Neuronal stem cell (in vitro differentiated cells): ENCODE data around the gene PYHIN1.

Experiments
- DNase-seq: peaks from one replicate; pipeline ENCODE4 v3.0.0-alpha.2; 2013; ENCODE audit warnings: low spot score
- H2AFZ ChIP-seq: one replicate; pipeline ENCODE4 v1.6.1; 2013; ENCODE audit warnings: mild to moderate bottlenecking, low read length, inconsistent platforms
- H2AK5ac ChIP-seq: 2 replicates; pipeline ENCODE4 v1.6.1; 2013; ENCODE audit warnings: low read depth, mild to moderate bottlenecking, inconsistent platforms, low read length, moderate library complexity, mixed read lengths
- H2BK120ac ChIP-seq: 2 replicates; pipeline ENCODE4 v1.6.1; 2013; ENCODE audit warnings: low read depth, mild to moderate bottlenecking, inconsistent platforms, low read length, moderate library complexity, mixed read lengths
- H2BK12ac ChIP-seq: one replicate; pipeline ENCODE4 v1.6.1; 2013; ENCODE audit warnings: low read length, inconsistent platforms
- H2BK15ac ChIP-seq: 2 replicates; pipeline ENCODE4 v1.6.1; 2013; ENCODE audit warnings: mild to moderate bottlenecking, low read length, inconsistent platforms, mixed read lengths
- H2BK5ac ChIP-seq: one replicate; pipeline ENCODE4 v1.6.1; 2013; ENCODE audit warnings: inconsistent platforms, mild to moderate bottlenecking, low read length, moderate library complexity
- H3K14ac ChIP-seq: one replicate; pipeline ENCODE4 v1.6.1; 2013; ENCODE audit warnings: low read length, inconsistent platforms
- H3K18ac ChIP-seq: 2 replicates; pipeline ENCODE4 v1.6.1; 2013; ENCODE audit warnings: low read length, inconsistent platforms
- H3K23ac ChIP-seq: 2 replicates; pipeline ENCODE4 v1.6.1; 2013; ENCODE audit warnings: low read depth, mild to moderate bottlenecking, mixed read lengths, low read length, inconsistent platforms; ENCODE audit not compliant: poor library complexity
- H3K27ac ChIP-seq: replicated peaks from 3 replicates; pipeline ENCODE4 v1.5.1; 2013; ENCODE audit warnings: low read length, inconsistent platforms
- H3K27me3 ChIP-seq, 3 experiments: 2 replicates each; pipeline ENCODE4 v1.6.1; 2013; ENCODE audit warnings: low read length in 3 of 3, mild to moderate bottlenecking in 2 of 3, inconsistent platforms in 1 of 3, low read depth in 1 of 3, mixed read lengths in 1 of 3, moderate library complexity in 1 of 3; ENCODE audit not compliant: control insufficient read depth in 3 of 3, insufficient read depth in 3 of 3
- H3K36me3 ChIP-seq, 2 donors: replicated peaks in 1 of 2; 2 replicates each; pipeline ENCODE4 v1.6.1; 2013; ENCODE audit warnings: low read length in 2 of 2; ENCODE audit not compliant: control insufficient read depth in 2 of 2, insufficient read depth in 2 of 2
- H3K4ac ChIP-seq: 2 replicates; pipeline ENCODE4 v1.6.1; 2013; ENCODE audit warnings: inconsistent platforms, mild to moderate bottlenecking, low read length, moderate library complexity
- H3K4me1 ChIP-seq, 2 donors: 1 replicate in 1 of 2; 2 replicates in 1 of 2; pipeline ENCODE4 v1.6.1; 2013; ENCODE audit warnings: low read length in 2 of 2, low read depth in 1 of 2; ENCODE audit not compliant: control insufficient read depth in 2 of 2, insufficient read depth in 1 of 2
- H3K4me2 ChIP-seq: one replicate; pipeline ENCODE4 v1.6.1; 2013; ENCODE audit warnings: mild to moderate bottlenecking, low read length, inconsistent platforms; ENCODE audit not compliant: insufficient read depth, poor library complexity, severe bottlenecking
- H3K4me3 ChIP-seq, 2 donors: 2 replicates each; pipeline ENCODE4 v1.5.1; 2013; ENCODE audit warnings: low read length in 2 of 2, mild to moderate bottlenecking in 2 of 2, inconsistent platforms in 1 of 2, moderate library complexity in 1 of 2
- H3K79me1 ChIP-seq: one replicate; pipeline ENCODE4 v1.6.1; 2013; ENCODE audit warnings: low read depth, mild to moderate bottlenecking, inconsistent platforms, low read length, moderate library complexity
- H3K9ac ChIP-seq: one replicate; pipeline ENCODE4 v1.6.1; 2013; ENCODE audit warnings: mild to moderate bottlenecking, low read depth, low read length, inconsistent platforms; ENCODE audit not compliant: poor library complexity
- H3K9me3 ChIP-seq, 2 donors: replicated peaks in 1 of 2; 2 replicates each; pipeline versions ENCODE3 to v1.6.1; 2013; ENCODE audit warnings: low read length in 2 of 2, mild to moderate bottlenecking in 2 of 2, inconsistent platforms in 1 of 2, low read depth in 1 of 2, mixed read lengths in 1 of 2, moderate library complexity in 1 of 2; ENCODE audit not compliant: control insufficient read depth in 2 of 2, insufficient read depth in 1 of 2
- H4K8ac ChIP-seq: one replicate; pipeline ENCODE4 v1.6.1; 2013; ENCODE audit warnings: low read depth, mild to moderate bottlenecking, inconsistent platforms, low read length, moderate library complexity
- H4K91ac ChIP-seq: one replicate; pipeline ENCODE4 v1.6.1; 2013; ENCODE audit warnings: low read length, low read depth, mild to moderate bottlenecking, inconsistent platforms; ENCODE audit not compliant: poor library complexity
- WGBS, 2 donors: extraction: QIAGEN DNeasy Blood & Tissue Kit; methylation state at CpG; one replicate each; pipeline ENCODE4 v1.1.7; 2013; ENCODE audit warnings: missing lambda C conversion rate in 2 of 2, mixed read lengths in 1 of 2; ENCODE audit not compliant: insufficient read length in 2 of 2, insufficient replicate concordance in 1 of 2; ENCODE audit errors: extremely low coverage in 2 of 2; 5-methylcytosine and 5-hydroxymethylcytosine counted together

The PYHIN1 gene

DNA sequence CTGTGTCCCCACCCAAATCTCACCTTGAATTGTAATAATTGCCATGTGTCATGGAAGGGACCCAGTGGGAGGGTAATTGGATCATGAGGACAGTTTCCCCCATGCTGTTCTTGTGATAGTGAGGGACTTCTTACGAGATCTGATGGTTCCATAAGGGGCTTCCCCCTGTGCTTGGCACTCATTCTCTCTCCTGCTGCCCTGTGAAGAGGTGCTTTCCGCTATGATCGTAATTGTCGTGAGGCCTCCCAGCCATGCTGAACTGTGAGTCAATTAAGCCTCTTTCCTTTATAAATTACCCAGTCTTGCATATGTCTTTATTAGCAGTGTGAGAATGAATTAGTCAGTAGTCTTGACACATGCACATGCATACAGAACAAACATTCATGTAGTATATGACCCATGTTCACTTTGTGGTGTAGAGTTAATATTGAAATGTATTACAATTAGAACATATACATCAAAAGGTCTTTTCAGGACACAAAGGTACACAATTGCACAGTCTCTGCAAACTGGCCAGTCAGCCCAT, 61.5 kb downstream of the PYHIN1 start:
- no peak for DNase-seq
- Histone ChIP-seq H3K79me1 (no peaks in the 10 kb centered on the region), H3K4me1 (no peaks in the 10 kb centered on the region), H3K36me3 (no peaks in the 10 kb centered on the region), H3K23ac (no peak overlapping the region), H2BK12ac (no peak overlapping the region), H2BK15ac (no peak overlapping the region), H2AK5ac (no peak overlapping the region), H2AFZ (no peak overlapping the region), H3K4me3 (no peak overlapping the region), H4K91ac (no peak overlapping the region), H3K27ac (no peak overlapping the region), H4K8ac (no peak overlapping the region), H3K27me3 (no peaks in the 10 kb centered on the region), H3K4me2 (no peak overlapping the region), H2BK5ac (no peak overlapping the region), H3K18ac (no peak overlapping the region), H3K4ac (no peak overlapping the region), H3K9ac (no peak overlapping the region), H3K9me3 (no peaks in the 10 kb centered on the region), H2BK120ac (no peak overlapping the region), H3K14ac (no peak overlapping the region)
- no CpG with 5 or more reads among the region's 4 CpGs for WGBS, 2 donors

DNA sequence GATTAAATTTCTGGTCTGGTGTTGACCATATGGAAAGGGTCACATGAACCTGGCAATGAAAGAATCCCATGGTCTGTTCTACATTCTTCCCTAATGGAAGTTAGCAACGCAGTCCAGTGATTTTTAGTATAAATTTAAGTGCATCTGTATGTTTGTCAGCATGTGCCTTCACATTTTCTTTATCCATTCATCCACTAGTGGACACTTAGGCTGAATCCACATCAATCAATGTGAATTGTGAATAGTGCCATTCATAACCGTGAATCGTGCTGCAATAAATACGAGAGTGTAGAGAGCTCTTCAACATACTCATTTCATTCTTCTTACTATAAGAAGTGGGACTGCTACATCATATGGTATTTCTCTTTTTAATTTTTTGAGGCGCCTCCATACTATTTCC, 65.6 kb downstream of the PYHIN1 start:
- no peak for DNase-seq
- H3K79me1 ChIP-seq: no peaks in the 10 kb centered on the region
- no peak overlapping the region for H3K23ac ChIP-seq
- H3K27ac ChIP-seq: no peak overlapping the region
- no peak overlapping the region for H2BK5ac ChIP-seq
- H2BK12ac ChIP-seq: no peak overlapping the region
- no peak overlapping the region for H3K14ac ChIP-seq
- peaks cover 0 to 5% of the 10 kb centered on the region in 2 donors for H3K4me1 ChIP-seq
- H3K9me3 ChIP-seq: no peaks in the 10 kb centered on the region
- H3K36me3 ChIP-seq: no peaks in the 10 kb centered on the region
- no peaks in the 10 kb centered on the region for H3K27me3 ChIP-seq
- no peak overlapping the region for H3K4me2 ChIP-seq
- H2BK120ac ChIP-seq: no peak overlapping the region
- H2BK15ac ChIP-seq: no peak overlapping the region
- no peak overlapping the region for H3K18ac ChIP-seq
- H3K9ac ChIP-seq: no peak overlapping the region
- no CpG with 5 or more reads among the region's 5 CpGs for WGBS, 2 donors
- no peak overlapping the region for H3K4me3 ChIP-seq
- no peak overlapping the region for H3K4ac ChIP-seq
- no peak overlapping the region for H2AK5ac ChIP-seq
- H2AFZ ChIP-seq: no peak overlapping the region
- H4K8ac ChIP-seq: no peak overlapping the region
- no peak overlapping the region for H4K91ac ChIP-seq

DNA sequence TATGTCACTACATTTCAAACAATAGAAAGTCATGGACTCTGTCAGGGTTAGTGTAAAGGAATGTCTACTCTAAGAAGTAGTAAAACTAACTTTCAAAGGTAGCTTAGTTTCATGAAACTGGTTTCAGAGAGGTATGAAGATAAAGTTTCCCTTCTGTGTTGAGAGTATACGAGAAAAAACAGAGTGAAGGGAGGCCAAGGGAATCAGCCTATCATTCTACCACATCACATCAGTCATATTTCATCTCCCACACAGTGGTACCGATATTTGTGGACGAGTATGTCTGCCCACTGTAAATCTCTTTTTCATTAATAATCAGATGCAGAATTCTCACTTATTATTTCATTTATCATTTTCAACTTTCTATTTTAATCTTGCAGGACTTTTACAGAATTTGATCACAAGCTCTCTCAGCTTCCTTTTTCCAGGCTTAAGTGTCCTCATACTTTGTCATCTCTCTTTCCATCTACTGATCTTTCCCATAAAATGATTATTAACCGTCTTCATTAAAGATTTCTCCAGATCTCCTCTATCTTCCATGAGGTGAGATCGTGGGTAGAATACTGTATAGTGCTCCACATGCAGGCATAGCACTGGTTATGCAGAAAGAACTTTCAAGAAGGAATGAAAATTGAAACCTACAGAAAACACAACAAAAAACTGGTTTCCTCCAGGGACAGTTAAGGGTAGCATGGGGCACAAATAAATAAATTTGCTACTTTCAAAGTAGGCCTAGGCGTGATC, 66.9 kb downstream of the PYHIN1 start:
- H3K4me2 ChIP-seq: no peak overlapping the region
- H3K18ac ChIP-seq: no peak overlapping the region
- H3K9me3 ChIP-seq: no peaks in the 10 kb centered on the region
- DNase-seq: no peak
- no peak overlapping the region for H2AK5ac ChIP-seq
- no peak overlapping the region for H3K23ac ChIP-seq
- H2BK120ac ChIP-seq: no peak overlapping the region
- H3K14ac ChIP-seq: no peak overlapping the region
- H2BK15ac ChIP-seq: no peak overlapping the region
- WGBS, 2 donors: no CpG with 5 or more reads among the region's 6 CpGs
- no peak overlapping the region for H3K4me3 ChIP-seq
- no peak overlapping the region for H2BK12ac ChIP-seq
- H2BK5ac ChIP-seq: no peak overlapping the region
- no peak overlapping the region for H3K4ac ChIP-seq
- peaks cover 0 to 5% of the 10 kb centered on the region in 2 donors for H3K4me1 ChIP-seq
- H3K36me3 ChIP-seq: no peaks in the 10 kb centered on the region
- no peak overlapping the region for H4K8ac ChIP-seq
- no peak overlapping the region for H3K9ac ChIP-seq
- no peaks in the 10 kb centered on the region for H3K27me3 ChIP-seq
- H3K79me1 ChIP-seq: no peaks in the 10 kb centered on the region
- H3K27ac ChIP-seq: no peak overlapping the region
- H4K91ac ChIP-seq: no peak overlapping the region
- peak overlapping the region; percentile 79 for H2AFZ ChIP-seq

DNA sequence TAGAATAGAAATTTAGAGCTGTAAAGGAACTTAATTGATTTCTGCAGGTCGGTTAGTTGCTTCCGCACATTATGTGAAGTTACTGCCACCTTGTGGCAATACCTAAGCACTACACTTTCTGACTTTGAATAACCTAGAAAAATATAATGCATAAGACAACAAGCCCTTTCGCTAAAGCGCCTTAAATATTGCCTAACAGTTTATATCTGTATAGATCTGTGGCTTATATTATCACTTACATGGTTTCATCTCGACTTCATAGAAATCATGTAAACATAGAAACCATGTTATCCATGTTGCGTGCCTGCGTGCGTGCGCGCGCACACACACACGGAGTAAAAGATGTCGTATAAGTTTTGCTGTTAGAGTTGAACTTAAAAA, 67.4 kb downstream of the PYHIN1 start:
- Histone ChIP-seq H3K23ac (no peak overlapping the region), H3K4ac (no peak overlapping the region), H3K4me1 (peaks cover 0 to 5% of the 10 kb centered on the region in 2 donors), H3K9me3 (no peaks in the 10 kb centered on the region), H3K36me3 (no peaks in the 10 kb centered on the region), H3K27me3 (no peaks in the 10 kb centered on the region), H4K8ac (no peak overlapping the region), H3K27ac (no peak overlapping the region), H3K4me2 (peak overlapping the region; percentile 56), H2AFZ (peak overlapping the region; percentile 79), H2BK12ac (no peak overlapping the region), H3K14ac (no peak overlapping the region), H3K4me3 (peak overlapping the region; percentile 52 to 70), H4K91ac (no peak overlapping the region), H2AK5ac (no peak overlapping the region), H2BK120ac (no peak overlapping the region), H3K18ac (no peak overlapping the region), H3K9ac (no peak overlapping the region), H3K79me1 (no peaks in the 10 kb centered on the region), H2BK15ac (no peak overlapping the region), H2BK5ac (no peak overlapping the region)
- peak; percentile 65 for DNase-seq
- no CpG with 5 or more reads among the region's 13 CpGs for WGBS, 2 donors
